Left forelimb (tissue), 1 donor: ENCODE results near the gene MBL2.

Source experiments
- DNase-seq: peaks from one replicate; pipeline ENCODE4 v3.0.0-alpha.2; 2018; ENCODE audit warnings: low spot score

The MBL2 gene

DNA sequence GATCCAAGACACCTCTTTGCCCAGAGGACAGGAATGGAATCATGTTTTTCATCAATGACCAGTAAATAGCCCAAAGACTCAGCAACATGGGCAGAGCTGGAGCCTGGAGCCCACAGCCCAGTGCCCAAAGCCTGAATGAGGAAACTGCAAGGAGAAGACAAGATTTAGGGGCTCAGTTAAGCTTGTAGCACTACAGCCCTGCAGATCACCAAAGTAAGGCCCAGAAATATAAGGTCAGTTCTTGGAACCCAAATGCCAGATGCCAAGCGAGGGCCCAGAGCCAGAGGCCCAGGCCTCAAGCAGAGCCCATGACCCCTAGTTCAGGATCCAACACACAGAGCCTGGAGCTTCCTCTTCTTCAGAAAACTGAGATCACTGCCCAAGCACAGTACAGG is 32.4 kb downstream of the MBL2 start:
- no peak for DNase-seq

GRCh38 chr10:52739380-52740154 is 33.0 kb downstream of the MBL2 start:
- no peak for DNase-seq

GRCh38 chr10:52738951-52739350 is 33.6 kb downstream of the MBL2 start:
- no peak for DNase-seq

GRCh38 chr10:52729271-52730104 is 43.1 kb downstream of the MBL2 start:
- no peak for DNase-seq

GRCh38 chr10:52720018-52720417 is 52.6 kb downstream of the MBL2 start:
- DNase-seq = no peak
